Measurements from ENCODE around the gene VGLL4. TPM values are rescaled to one million over a fixed set of nuclear protein-coding genes. Genes with fewer than 3 reads are reported as not detected.

The VGLL4 gene
- total RNA-seq, 2 experiments from 2014 or later, result 36.1 to 74.5 TPM

DNA sequence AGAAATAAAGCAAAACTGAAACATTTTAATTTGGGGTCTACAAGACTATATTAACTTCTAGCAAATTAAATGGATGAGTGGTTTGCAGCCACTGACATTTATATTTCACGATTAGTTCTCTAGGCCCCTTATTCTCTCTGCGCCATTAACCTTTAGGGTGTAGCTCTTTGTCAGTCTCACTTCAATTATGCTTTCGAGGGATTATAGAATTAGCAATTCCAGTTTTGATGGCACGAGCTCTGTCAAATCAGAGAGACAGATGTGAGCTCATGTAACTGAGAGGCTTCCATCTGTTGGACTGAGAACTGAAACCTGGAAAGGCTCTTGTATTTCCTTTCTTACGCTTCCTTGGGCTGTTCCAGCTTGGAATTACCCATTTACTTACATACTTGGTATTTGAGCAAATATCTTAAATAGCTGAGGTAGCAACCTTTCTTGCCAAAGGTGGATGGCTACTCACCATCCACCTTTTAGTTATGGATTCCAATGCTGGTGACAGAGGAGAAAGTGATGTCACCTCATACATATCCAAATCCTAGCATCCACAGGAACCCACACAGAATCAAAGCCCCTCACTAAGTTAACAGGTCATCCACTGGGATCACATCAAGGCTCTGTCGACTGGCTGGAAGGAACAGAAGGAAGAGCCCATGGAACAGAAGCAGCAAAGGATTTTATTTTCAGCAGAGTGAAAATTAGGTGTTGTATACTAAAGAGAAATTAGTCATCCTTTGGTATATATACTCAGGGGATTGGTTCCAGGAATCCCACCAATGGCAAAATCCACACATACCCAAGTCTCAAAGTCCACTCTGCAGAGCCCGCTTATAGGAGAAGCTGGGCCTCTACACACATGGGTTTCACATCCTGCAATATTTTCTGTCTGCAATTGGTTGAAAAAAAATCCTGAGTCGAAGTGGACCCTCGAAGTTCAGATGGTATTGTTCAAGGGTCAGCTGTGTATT lies 20.8 kb downstream of the VGLL4 start:
- Histone ChIP-seq H3K4me2 (ENCODE audit: low read length) (no peak overlapping the region), H2AFZ (ENCODE audit: low read length) (no peak overlapping the region), H3K27ac (ENCODE audit: low read depth, low read length, poor library complexity, severe bottlenecking) (no peak overlapping the region), H3K4me3 (ENCODE audit: low read depth, low read length, poor library complexity, severe bottlenecking) (no peak overlapping the region), H3K9me3 (ENCODE audit: low read length) (no peaks in the 10 kb centered on the region), H3K9me2 (ENCODE audit: insufficient read depth, low read length) (no peaks in the 10 kb centered on the region), H3K79me2 (ENCODE audit: insufficient read depth, low read depth, low read length) (peaks cover 100% of the 10 kb centered on the region), H3K4me1 (ENCODE audit: insufficient read depth, low read length, poor library complexity, severe bottlenecking) (peaks cover 21% of the 10 kb centered on the region), H3K36me3 (ENCODE audit: insufficient read depth, low read length) (no peaks in the 10 kb centered on the region), H4K20me1 (ENCODE audit: insufficient read depth, low read length) (peaks cover 63% of the 10 kb centered on the region)
- no peak for TF ChIP-seq EZH2phosphoT487 (IDR thresholded peaks at IDR 0.05; ENCODE audit: borderline replicate concordance, low read depth, low read length)
- TF ChIP-seq, protein P1, sequence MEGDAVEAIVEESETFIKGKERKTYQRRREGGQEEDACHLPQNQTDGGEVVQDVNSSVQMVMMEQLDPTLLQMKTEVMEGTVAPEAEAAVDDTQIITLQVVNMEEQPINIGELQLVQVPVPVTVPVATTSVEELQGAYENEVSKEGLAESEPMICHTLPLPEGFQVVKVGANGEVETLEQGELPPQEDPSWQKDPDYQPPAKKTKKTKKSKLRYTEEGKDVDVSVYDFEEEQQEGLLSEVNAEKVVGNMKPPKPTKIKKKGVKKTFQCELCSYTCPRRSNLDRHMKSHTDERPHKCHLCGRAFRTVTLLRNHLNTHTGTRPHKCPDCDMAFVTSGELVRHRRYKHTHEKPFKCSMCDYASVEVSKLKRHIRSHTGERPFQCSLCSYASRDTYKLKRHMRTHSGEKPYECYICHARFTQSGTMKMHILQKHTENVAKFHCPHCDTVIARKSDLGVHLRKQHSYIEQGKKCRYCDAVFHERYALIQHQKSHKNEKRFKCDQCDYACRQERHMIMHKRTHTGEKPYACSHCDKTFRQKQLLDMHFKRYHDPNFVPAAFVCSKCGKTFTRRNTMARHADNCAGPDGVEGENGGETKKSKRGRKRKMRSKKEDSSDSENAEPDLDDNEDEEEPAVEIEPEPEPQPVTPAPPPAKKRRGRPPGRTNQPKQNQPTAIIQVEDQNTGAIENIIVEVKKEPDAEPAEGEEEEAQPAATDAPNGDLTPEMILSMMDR (conservative IDR thresholded peaks at IDR 0.05; ENCODE audit: low read length), result no peak
- CTCF ChIA-PET (ENCODE audit: unreplicated experiment), result no interaction called here
- no peak for DNase-seq (ENCODE audit: low spot score)
- no TSS peak for BruUV-seq (replicated peaks)
- POLR2A ChIA-PET, result interaction anchor here (0.6 to 1.4 kb wide), 4 partner anchors 8 to 18 kb away, joined by 3 to 6 read pairs (median 4); no protein-coding TSS in a partner anchor
- intact Hi-C loops (cut with micrococcal nuclease; ENCODE audit: unreplicated experiment), result no loop called here

DNA sequence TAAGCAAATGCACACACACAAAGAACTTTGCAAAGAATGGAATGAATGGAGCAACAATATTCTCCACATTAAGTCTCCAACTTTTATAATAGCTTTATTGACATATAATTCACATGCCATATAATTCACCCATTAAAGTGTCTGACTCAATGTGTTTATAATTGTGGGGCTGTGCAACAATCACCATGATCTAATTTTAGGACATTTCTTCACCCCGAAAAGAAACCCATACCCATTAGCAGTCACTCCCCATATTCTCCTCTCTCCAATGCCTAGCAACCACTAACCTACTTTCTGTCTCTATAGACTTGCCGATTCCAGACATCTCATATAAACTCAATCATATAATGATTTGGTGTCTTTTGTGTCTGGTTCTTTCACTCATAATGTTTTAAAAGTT lies 22.6 kb downstream of the VGLL4 start:
- Histone ChIP-seq H2AFZ (ENCODE audit: low read length) (no peak overlapping the region), H3K4me3 (ENCODE audit: low read depth, low read length, poor library complexity, severe bottlenecking) (no peak overlapping the region), H3K4me1 (ENCODE audit: insufficient read depth, low read length, poor library complexity, severe bottlenecking) (peaks cover 16% of the 10 kb centered on the region), H3K9me3 (ENCODE audit: low read length) (no peaks in the 10 kb centered on the region), H3K27ac (ENCODE audit: low read depth, low read length, poor library complexity, severe bottlenecking) (no peak overlapping the region), H4K20me1 (ENCODE audit: insufficient read depth, low read length) (peaks cover 66% of the 10 kb centered on the region), H3K4me2 (ENCODE audit: low read length) (no peak overlapping the region), H3K36me3 (ENCODE audit: insufficient read depth, low read length) (no peaks in the 10 kb centered on the region), H3K79me2 (ENCODE audit: insufficient read depth, low read depth, low read length) (peaks cover 100% of the 10 kb centered on the region), H3K9me2 (ENCODE audit: insufficient read depth, low read length) (no peaks in the 10 kb centered on the region)
- BruUV-seq (replicated peaks), result no TSS peak
- POLR2A ChIA-PET, result interaction anchor here (0.8 to 1.6 kb wide), 2 partner anchors 14 to 20 kb away, joined by 4 to 6 read pairs; no protein-coding TSS in a partner anchor
- intact Hi-C loops (cut with micrococcal nuclease; ENCODE audit: unreplicated experiment), result no loop called here
- CTCF ChIA-PET (ENCODE audit: unreplicated experiment), result interaction anchor here (1.4 kb wide), 1 partner anchor 17 kb away, joined by 3 read pairs; no protein-coding TSS in a partner anchor
- TF ChIP-seq, protein P1 (conservative IDR thresholded peaks at IDR 0.05; ENCODE audit: low read length), result no peak
- no peak for TF ChIP-seq EZH2phosphoT487 (IDR thresholded peaks at IDR 0.05; ENCODE audit: borderline replicate concordance, low read depth, low read length)
- DNase-seq (ENCODE audit: low spot score), result no peak

Measured in OCI-LY7 (cell line).